Natural killer cell treated with Interleukin-12 subunit alpha and Interleukin-12 subunit beta and Interleukin-15 and Interleukin-18, amount 100 ng/mL, for 72 hours (primary cell): ENCODE data around the gene MTPN. TPM values are rescaled to one million over a fixed set of nuclear protein-coding genes. Genes with fewer than 3 reads are reported as not detected.

Experiments used
- ATAC-seq, 2 donors: fragments of 150-1000 bp; cut with Tn5 transposase in 1 of 2; sonication (Bioruptor Pico), chemical (Tn5 transposase) in 1 of 2; 2 replicates each; pipeline ENCODE4 v1.10.0; 2021
- DNase-seq: peaks from one replicate; pipeline ENCODE4 v3.0.0; 2022; ENCODE audit warnings: low spot score
- H3K27ac Mint-ChIP-seq, 2 donors: 1 replicate in 1 of 2; 2 replicates in 1 of 2; pipeline ENCODE4 v1.8.0; 2022; ENCODE audit warnings: mixed read lengths in 2 of 2, mild to moderate bottlenecking in 1 of 2, moderate library complexity in 1 of 2
- H3K27me3 Mint-ChIP-seq, 2 donors: 1 replicate in 1 of 2; 2 replicates in 1 of 2; pipeline ENCODE4 v1.8.0; 2022; ENCODE audit warnings: mixed read lengths in 2 of 2
- H3K36me3 Mint-ChIP-seq: one replicate; pipeline ENCODE4 v1.8.0; 2022; ENCODE audit warnings: mixed read lengths
- H3K4me1 Mint-ChIP-seq, 2 donors: 1 replicate in 1 of 2; 2 replicates in 1 of 2; pipeline ENCODE4 v1.8.0; 2022; ENCODE audit warnings: low read depth in 2 of 2, mixed read lengths in 2 of 2, mild to moderate bottlenecking in 1 of 2
- H3K4me3 Mint-ChIP-seq: one replicate; pipeline ENCODE4 v1.8.0; 2022; ENCODE audit warnings: mixed read lengths
- H3K9me3 Mint-ChIP-seq: 2 replicates; pipeline ENCODE4 v1.8.0; 2022; ENCODE audit warnings: mixed read lengths
- total RNA-seq, 2 donors: library from RNA; stranded (reverse); gene quantifications; one replicate each; pipeline ENCODE4 v1.2.3, GENCODE V29; 2022

MTPN gene
- total RNA-seq, 2 donors from 2014 or later: 148 to 190 TPM

GRCh38 chr7:135977742-135978066 lies 545 bp upstream of the MTPN start:
- Mint-ChIP-seq H3K9me3 (no peaks in the 10 kb centered on the region), H3K36me3 (peaks cover 5% of the 10 kb centered on the region), H3K27me3 (no peaks in the 10 kb centered on the region), H3K4me1 (peaks cover 64 to 83% of the 10 kb centered on the region in 2 donors), H3K4me3 (peak overlapping the region; percentile 96), H3K27ac (peak overlapping the region; percentile 83 to 98)
- DNase-seq: no peak
- no peak for ATAC-seq

DNA sequence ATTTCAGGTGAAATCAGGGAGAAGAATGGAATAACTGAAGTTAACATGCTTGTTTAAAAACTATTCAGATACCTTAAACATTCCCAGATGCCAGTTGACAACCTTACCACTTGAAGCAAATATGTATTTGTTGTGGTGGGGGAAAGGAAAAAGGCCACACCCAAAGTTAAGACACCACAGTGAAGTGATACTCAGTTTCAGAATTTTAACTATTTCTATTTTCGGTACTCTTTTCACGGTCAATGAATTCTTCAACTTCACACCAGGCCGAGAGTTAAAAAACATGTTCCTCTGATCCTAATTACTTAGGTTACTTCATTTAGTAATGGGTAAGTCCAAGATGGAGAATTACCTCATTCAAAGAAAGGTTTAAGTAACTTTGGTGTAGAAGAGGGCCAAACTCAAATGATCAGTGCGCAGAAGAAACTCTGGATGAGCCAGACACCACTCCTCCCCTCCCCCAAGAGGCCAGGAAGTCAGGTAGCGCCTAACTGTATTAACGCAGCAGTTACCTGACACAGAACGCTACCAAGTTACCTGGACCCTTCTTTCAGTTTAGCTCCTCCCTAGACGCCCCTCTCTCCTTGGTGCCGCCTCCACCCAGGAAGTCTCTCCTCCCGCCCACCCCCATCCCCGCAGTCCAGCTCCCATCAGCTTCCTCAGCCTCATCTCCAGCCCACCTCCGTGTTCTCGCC lies 700 bp downstream of the MTPN start:
- peak; percentile 61 for DNase-seq
- no peaks in the 10 kb centered on the region for H3K27me3 Mint-ChIP-seq
- H3K36me3 Mint-ChIP-seq: peaks cover 5% of the 10 kb centered on the region
- peaks cover 63 to 79% of the 10 kb centered on the region in 2 donors for H3K4me1 Mint-ChIP-seq
- ATAC-seq: peak; percentile 1
- H3K27ac Mint-ChIP-seq: peak overlapping the region; percentile 83 to 98
- H3K4me3 Mint-ChIP-seq: peak overlapping the region; percentile 96
- no peaks in the 10 kb centered on the region for H3K9me3 Mint-ChIP-seq

GRCh38 chr7:135975166-135975565 lies 2.0 kb downstream of the MTPN start:
- no peak for DNase-seq
- H3K9me3 Mint-ChIP-seq: no peaks in the 10 kb centered on the region
- H3K4me3 Mint-ChIP-seq: peak overlapping the region; percentile 96
- H3K27me3 Mint-ChIP-seq: no peaks in the 10 kb centered on the region
- ATAC-seq: no peak
- H3K36me3 Mint-ChIP-seq: peaks cover 5% of the 10 kb centered on the region
- H3K4me1 Mint-ChIP-seq: peaks cover 53 to 74% of the 10 kb centered on the region in 2 donors
- H3K27ac Mint-ChIP-seq: peak overlapping the region; percentile 83 to 98

DNA sequence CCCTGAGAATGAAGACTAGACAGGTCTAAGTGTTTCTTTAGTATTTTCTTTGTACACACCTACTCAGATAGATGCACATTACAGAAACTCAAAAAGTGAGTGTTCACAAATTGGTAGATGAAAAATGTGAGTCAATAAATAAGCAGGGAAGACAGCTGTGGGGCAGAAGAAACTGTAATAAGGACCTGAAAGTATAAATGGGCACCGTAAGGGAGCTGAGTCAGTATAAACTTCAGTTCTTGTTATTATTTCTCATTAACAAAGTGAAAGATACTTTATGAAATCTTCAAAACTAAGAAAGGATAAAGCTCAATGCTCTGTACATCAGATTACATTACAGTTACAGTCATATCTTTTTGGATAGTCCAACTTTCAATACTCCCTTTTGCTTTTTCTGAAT lies 2.5 kb downstream of the MTPN start:
- H3K36me3 Mint-ChIP-seq: peaks cover 5% of the 10 kb centered on the region
- ATAC-seq (no peak), DNase-seq (no peak)
- H3K9me3 Mint-ChIP-seq: no peaks in the 10 kb centered on the region
- no peaks in the 10 kb centered on the region for H3K27me3 Mint-ChIP-seq
- H3K4me1 Mint-ChIP-seq: peaks cover 48 to 74% of the 10 kb centered on the region in 2 donors
- peak overlapping the region; percentile 26 to 83 for H3K27ac Mint-ChIP-seq
- peak overlapping the region; percentile 96 for H3K4me3 Mint-ChIP-seq

- Mint-ChIP-seq H3K36me3 (peaks cover 11% of the 10 kb centered on the region), H3K4me3 (no peak overlapping the region), H3K4me1 (peaks cover 39 to 75% of the 10 kb centered on the region in 2 donors), H3K9me3 (no peaks in the 10 kb centered on the region), H3K27me3 (no peaks in the 10 kb centered on the region), H3K27ac (peak overlapping the region in 1 of 2 donors; percentile 7)
- ATAC-seq: no peak
- DNase-seq: no peak
Measured at GRCh38 chr7:135971366-135971725, 5.8 kb downstream of the MTPN start.

- ATAC-seq: no peak
- Mint-ChIP-seq H3K4me1 (peaks cover 39 to 75% of the 10 kb centered on the region in 2 donors), H3K27ac (peak overlapping the region in 1 of 2 donors; percentile 7), H3K36me3 (peaks cover 11% of the 10 kb centered on the region), H3K27me3 (no peaks in the 10 kb centered on the region), H3K4me3 (peak overlapping the region; percentile 6), H3K9me3 (no peaks in the 10 kb centered on the region)
- no peak for DNase-seq
Measured at GRCh38 chr7:135970682-135971365, 6.3 kb downstream of the MTPN start.

- no peak for ATAC-seq
- no peak overlapping the region for H3K4me3 Mint-ChIP-seq
Measured at GRCh38 chr7:135970045-135970444, 7.1 kb downstream of the MTPN start.

GRCh38 chr7:135966341-135967043 lies 10.7 kb downstream of the MTPN start:
- DNase-seq (no peak), ATAC-seq (no peak)
- H3K4me3 Mint-ChIP-seq: no peak overlapping the region
- no peaks in the 10 kb centered on the region for H3K27me3 Mint-ChIP-seq
- H3K9me3 Mint-ChIP-seq: no peaks in the 10 kb centered on the region
- peaks cover 39 to 74% of the 10 kb centered on the region in 2 donors for H3K4me1 Mint-ChIP-seq
- H3K36me3 Mint-ChIP-seq: peaks cover 5% of the 10 kb centered on the region
- H3K27ac Mint-ChIP-seq: peak overlapping the region in 1 of 2 donors; percentile 6

More at GRCh38 chr7:135970045-135970444, 7.1 kb downstream of the MTPN start:
- no peaks in the 10 kb centered on the region for H3K27me3 Mint-ChIP-seq
- peaks cover 11% of the 10 kb centered on the region for H3K36me3 Mint-ChIP-seq
- H3K9me3 Mint-ChIP-seq: no peaks in the 10 kb centered on the region
- H3K27ac Mint-ChIP-seq: no peak overlapping the region
- DNase-seq: no peak
- H3K4me1 Mint-ChIP-seq: peaks cover 40 to 76% of the 10 kb centered on the region in 2 donors

GRCh38 chr7:135965602-135966001 lies 11.6 kb downstream of the MTPN start:
- Mint-ChIP-seq H3K4me3 (peak overlapping the region; percentile 9), H3K9me3 (no peaks in the 10 kb centered on the region), H3K27ac (no peak overlapping the region), H3K27me3 (no peaks in the 10 kb centered on the region), H3K36me3 (peaks cover 5% of the 10 kb centered on the region), H3K4me1 (peaks cover 38 to 75% of the 10 kb centered on the region in 2 donors)
- DNase-seq (no peak), ATAC-seq (no peak)

GRCh38 chr7:135964791-135965190 lies 12.4 kb downstream of the MTPN start:
- H3K27me3 Mint-ChIP-seq: no peaks in the 10 kb centered on the region
- no peak for ATAC-seq
- peaks cover 44 to 77% of the 10 kb centered on the region in 2 donors for H3K4me1 Mint-ChIP-seq
- DNase-seq: no peak
- H3K27ac Mint-ChIP-seq: peak overlapping the region in 1 of 2 donors; percentile 30
- no peaks in the 10 kb centered on the region for H3K9me3 Mint-ChIP-seq
- peaks cover 5% of the 10 kb centered on the region for H3K36me3 Mint-ChIP-seq
- peak overlapping the region; percentile 45 for H3K4me3 Mint-ChIP-seq

DNA sequence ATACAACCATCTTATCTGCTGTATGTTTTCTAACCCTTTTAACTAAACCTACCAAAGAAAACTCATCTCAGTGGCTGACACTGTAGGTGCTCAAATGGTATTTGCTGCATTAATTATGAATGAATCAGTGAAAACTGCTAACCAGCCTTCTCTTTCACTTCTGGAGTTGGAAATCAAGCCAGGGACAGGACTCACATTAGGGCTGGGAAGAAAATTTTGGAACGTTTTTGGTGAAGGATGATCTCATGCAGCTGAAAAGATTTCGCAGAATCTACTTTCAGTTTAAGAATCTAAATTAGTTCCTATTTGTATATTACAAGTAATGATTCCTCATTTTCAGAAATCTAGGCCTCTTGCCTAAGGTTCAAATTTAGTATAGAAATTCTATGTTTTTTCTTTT lies 12.9 kb downstream of the MTPN start:
- Mint-ChIP-seq H3K36me3 (peaks cover 5% of the 10 kb centered on the region), H3K9me3 (no peaks in the 10 kb centered on the region), H3K27me3 (no peaks in the 10 kb centered on the region), H3K27ac (no peak overlapping the region), H3K4me3 (no peak overlapping the region), H3K4me1 (peaks cover 44 to 73% of the 10 kb centered on the region in 2 donors)
- no peak for ATAC-seq
- no peak for DNase-seq

DNA sequence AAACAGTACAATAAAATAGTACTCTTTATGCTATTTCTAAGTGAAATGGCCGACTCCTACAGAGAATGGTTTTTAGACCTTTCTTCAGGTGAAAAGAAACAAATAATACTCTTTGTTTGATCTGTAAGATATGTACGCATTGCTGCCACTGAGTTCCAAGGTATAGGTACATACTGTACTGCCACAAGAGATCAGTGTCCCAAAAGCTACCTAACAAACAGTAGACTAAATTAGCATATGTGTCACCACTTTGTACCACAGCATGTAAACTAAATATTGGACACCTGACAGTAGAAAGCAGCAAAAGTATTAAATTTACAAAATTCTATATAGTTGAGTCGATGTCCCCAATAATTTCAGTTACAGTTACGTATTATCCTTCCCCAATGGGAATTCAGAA lies 14.4 kb downstream of the MTPN start:
- peaks cover 50 to 72% of the 10 kb centered on the region in 2 donors for H3K4me1 Mint-ChIP-seq
- H3K36me3 Mint-ChIP-seq: peaks cover 5% of the 10 kb centered on the region
- peak overlapping the region in 1 of 2 donors; percentile 7 for H3K27ac Mint-ChIP-seq
- no peak for DNase-seq
- H3K4me3 Mint-ChIP-seq: no peak overlapping the region
- no peaks in the 10 kb centered on the region for H3K27me3 Mint-ChIP-seq
- no peak for ATAC-seq
- H3K9me3 Mint-ChIP-seq: no peaks in the 10 kb centered on the region

DNA sequence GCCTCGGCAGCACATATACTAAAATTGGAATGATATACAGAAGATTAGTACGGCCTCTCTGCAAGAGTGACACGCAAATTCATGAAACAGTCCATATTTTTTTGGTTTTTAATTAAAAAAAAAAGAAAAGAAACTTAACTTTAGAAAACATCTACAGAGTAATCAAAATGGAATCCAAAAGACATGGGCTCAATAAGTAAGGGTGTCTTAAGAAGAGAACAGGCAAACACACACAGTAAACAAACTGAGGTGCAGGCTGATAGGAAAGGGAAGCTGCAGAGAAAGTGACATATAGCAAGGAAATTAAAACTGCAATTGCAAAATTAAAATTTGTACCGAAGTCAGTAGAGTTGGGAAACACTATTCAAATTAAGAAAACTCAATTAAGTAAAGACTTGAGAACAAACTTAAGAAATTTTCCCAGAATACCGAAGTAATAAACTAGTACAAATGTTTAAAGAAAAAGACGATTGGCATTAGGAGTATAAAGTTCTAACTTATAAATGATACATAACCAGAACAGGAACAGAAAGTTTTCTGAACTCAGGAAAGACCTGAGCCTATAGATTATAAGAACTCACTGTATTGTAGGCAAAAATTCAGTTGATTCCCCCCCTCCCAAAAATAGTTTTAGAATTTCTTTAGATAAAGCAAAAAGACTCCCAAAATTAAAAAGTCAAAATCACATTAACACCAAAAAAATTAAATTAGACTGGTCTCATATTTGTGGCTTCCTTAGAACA lies 16.3 kb downstream of the MTPN start:
- ATAC-seq: no peak
- no peak for DNase-seq
- Mint-ChIP-seq H3K36me3 (peaks cover 4% of the 10 kb centered on the region), H3K27me3 (no peaks in the 10 kb centered on the region), H3K9me3 (no peaks in the 10 kb centered on the region), H3K27ac (peak overlapping the region in 1 of 2 donors; percentile 23), H3K4me3 (no peak overlapping the region), H3K4me1 (peaks cover 51 to 74% of the 10 kb centered on the region in 2 donors)
